SK-N-MC (cell line): ENCODE measurements around the gene TMEM181.

ENCODE experiments used
- EZH2 ChIP-seq: fragments of 200-600 bp; sonication (generic); IDR thresholded peaks from one replicate; pipeline ENCODE4 v1.6.1; 2017; ENCODE audit warnings: antibody characterized with exemption
- FOXP2 ChIP-seq: optimal IDR thresholded peaks from 2 replicates; pipeline ENCODE3; 2011; ENCODE audit warnings: mild to moderate bottlenecking, moderate library complexity; ENCODE audit not compliant: insufficient read depth; ENCODE audit errors: extremely low read length, control extremely low read depth
- POLR2AphosphoS5 ChIP-seq: IDR thresholded peaks from 2 replicates; pipeline ENCODE4 v1.6.1; 2012; ENCODE audit warnings: mild to moderate bottlenecking, low read depth, low read length, borderline replicate concordance

GRCh38 chr6:158662607-158662953, 102.7 kb downstream of the TMEM181 start:
- TF ChIP-seq EZH2: no peak
- TF ChIP-seq POLR2AphosphoS5: no peak
- no peak for TF ChIP-seq FOXP2
